ENCODE results near the gene RDH16.
"Not testable (repeated sequence)": the region's sequence is repeated elsewhere in the genome, so short reads cannot be mapped to it uniquely, and the experiment has no call there.

Gene RDH16

GRCh38 chr12:56947633-56948456 lies 9.6 kb downstream of the RDH16 start:
- no peaks in the 10 kb centered on the region for H3K36me3 ChIP-seq (ENCODE audit: control insufficient read depth, insufficient read depth, low read length)
- no peaks in the 10 kb centered on the region for H3K9me3 ChIP-seq (ENCODE audit: control insufficient read depth, insufficient read depth, low read length)
- no peaks in the 10 kb centered on the region for H3K27me3 ChIP-seq (ENCODE audit: control insufficient read depth, insufficient read depth, low read length)
- no peak overlapping the region for H3K9ac ChIP-seq (ENCODE audit: low read depth, low read length)
- H3K4me3 ChIP-seq (ENCODE audit: low read depth, low read length): no peak overlapping the region
- no peaks in the 10 kb centered on the region for H3K4me1 ChIP-seq (ENCODE audit: control insufficient read depth, insufficient read depth, low read length)

DNA sequence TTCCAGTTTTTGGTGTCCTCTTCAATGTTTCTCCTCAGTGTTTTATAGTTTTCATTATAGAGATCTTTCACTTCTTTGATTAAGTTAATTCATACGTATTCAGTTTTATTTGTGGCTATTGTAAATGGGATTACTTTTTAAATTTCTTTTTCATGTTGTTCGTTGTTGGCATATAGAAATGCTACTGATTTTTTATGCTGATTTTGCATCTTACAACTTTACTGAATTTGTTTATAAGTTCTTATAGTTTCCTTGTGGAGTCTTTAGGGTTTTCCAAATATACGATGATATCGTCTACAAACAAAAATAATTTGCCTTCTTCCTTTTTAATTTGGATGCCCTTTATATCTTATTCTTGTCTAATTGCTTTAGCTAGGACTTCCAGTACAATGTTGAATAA lies 13.5 kb downstream of the RDH16 start:
- H3K4me1 ChIP-seq (ENCODE audit: control insufficient read depth, insufficient read depth, low read length): no peaks in the 10 kb centered on the region
- peaks cover 2% of the 10 kb centered on the region for H3K27me3 ChIP-seq (ENCODE audit: control insufficient read depth, insufficient read depth, low read length)
- H3K4me3 ChIP-seq (ENCODE audit: low read depth, low read length): no peak overlapping the region
- H3K36me3 ChIP-seq (ENCODE audit: control insufficient read depth, insufficient read depth, low read length): no peaks in the 10 kb centered on the region
- no peak overlapping the region for H3K9ac ChIP-seq (ENCODE audit: low read depth, low read length)
- no peaks in the 10 kb centered on the region for H3K9me3 ChIP-seq (ENCODE audit: control insufficient read depth, insufficient read depth, low read length)

DNA sequence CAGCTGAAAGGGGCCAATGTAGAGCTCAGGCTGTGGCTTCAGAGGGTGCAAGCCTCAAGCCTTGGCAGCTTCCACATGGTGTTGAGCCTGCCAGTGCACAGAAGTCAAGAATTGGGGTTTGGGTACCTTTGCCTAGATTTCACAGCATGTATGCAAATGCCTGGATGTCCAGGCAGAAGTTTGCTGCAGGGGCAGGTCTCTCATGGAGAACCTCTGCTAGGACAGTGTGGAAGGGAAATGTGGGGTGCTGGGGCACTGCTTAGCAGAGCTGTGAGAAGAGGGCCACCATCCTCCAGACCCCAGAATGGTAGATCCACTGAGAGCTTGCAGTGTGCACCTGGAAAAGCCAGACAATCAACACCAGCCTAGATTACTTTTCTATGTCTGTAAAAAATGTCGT lies 14.0 kb downstream of the RDH16 start:
- not testable (repeated sequence) for H3K27me3 ChIP-seq (ENCODE audit: control insufficient read depth, insufficient read depth, low read length); H3K36me3 ChIP-seq (ENCODE audit: control insufficient read depth, insufficient read depth, low read length); H3K4me1 ChIP-seq (ENCODE audit: control insufficient read depth, insufficient read depth, low read length); H3K9ac ChIP-seq (ENCODE audit: low read depth, low read length); H3K9me3 ChIP-seq (ENCODE audit: control insufficient read depth, insufficient read depth, low read length); H3K4me3 ChIP-seq (ENCODE audit: low read depth, low read length)

- Histone ChIP-seq H3K27me3 (ENCODE audit: control insufficient read depth, insufficient read depth, low read length) (peaks cover 2% of the 10 kb centered on the region), H3K9me3 (ENCODE audit: control insufficient read depth, insufficient read depth, low read length) (no peaks in the 10 kb centered on the region), H3K4me3 (ENCODE audit: low read depth, low read length) (no peak overlapping the region), H3K4me1 (ENCODE audit: control insufficient read depth, insufficient read depth, low read length) (no peaks in the 10 kb centered on the region), H3K36me3 (ENCODE audit: control insufficient read depth, insufficient read depth, low read length) (no peaks in the 10 kb centered on the region), H3K9ac (ENCODE audit: low read depth, low read length) (no peak overlapping the region)
These were observed 15.9 kb downstream of the RDH16 start for GRCh38 chr12:56941299-56942017.

- not testable (repeated sequence) for H3K9ac ChIP-seq (ENCODE audit: low read depth, low read length); H3K4me1 ChIP-seq (ENCODE audit: control insufficient read depth, insufficient read depth, low read length); H3K4me3 ChIP-seq (ENCODE audit: low read depth, low read length); H3K9me3 ChIP-seq (ENCODE audit: control insufficient read depth, insufficient read depth, low read length); H3K36me3 ChIP-seq (ENCODE audit: control insufficient read depth, insufficient read depth, low read length); H3K27me3 ChIP-seq (ENCODE audit: control insufficient read depth, insufficient read depth, low read length)
These were observed 16.5 kb downstream of the RDH16 start for GRCh38 chr12:56940942-56941298.

DNA sequence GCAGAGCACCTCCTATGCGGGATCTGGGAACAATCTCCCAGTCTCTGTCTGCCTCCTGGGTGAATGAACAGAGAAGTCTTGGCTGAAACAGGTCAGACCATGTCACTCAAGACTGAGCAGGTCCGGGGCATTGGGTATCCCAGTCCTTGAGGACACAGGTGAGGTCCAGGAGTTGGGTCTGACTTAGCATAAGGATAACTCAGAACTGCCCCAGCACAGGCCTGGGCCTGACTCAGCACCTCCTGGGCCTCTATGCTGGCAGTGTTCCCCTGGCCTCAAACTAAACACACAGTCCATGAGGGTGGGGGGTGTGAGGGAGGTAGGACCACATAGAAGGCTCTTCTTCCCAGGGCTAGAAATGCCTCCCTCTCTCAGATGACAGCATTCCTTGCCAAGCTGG lies 21.7 kb downstream of the RDH16 start:
- Histone ChIP-seq H3K9me3 (ENCODE audit: control insufficient read depth, insufficient read depth, low read length) (no peaks in the 10 kb centered on the region), H3K4me3 (ENCODE audit: low read depth, low read length) (no peak overlapping the region), H3K27me3 (ENCODE audit: control insufficient read depth, insufficient read depth, low read length) (no peaks in the 10 kb centered on the region), H3K36me3 (ENCODE audit: control insufficient read depth, insufficient read depth, low read length) (no peaks in the 10 kb centered on the region), H3K9ac (ENCODE audit: low read depth, low read length) (no peak overlapping the region), H3K4me1 (ENCODE audit: control insufficient read depth, insufficient read depth, low read length) (peaks cover 5% of the 10 kb centered on the region)

DNA sequence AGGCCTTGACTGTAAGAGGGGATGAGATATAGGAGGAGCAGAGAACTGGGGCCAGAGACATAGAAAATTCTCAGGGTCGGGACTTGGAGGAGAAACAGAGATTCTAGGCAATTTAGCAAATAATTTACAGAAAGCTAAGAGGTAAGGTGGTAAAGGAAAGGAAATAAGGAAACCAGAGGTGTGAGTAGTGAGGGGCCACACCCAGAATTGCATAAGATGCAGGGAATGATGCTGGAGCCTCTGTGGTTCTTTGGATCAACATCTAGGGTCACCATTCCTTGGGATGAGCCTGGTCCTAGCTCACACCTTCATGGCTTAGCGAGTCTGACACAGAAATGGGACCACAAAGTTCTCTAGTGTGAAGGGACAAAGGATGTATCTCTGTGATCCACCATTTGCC lies 22.3 kb downstream of the RDH16 start:
- peaks cover 5% of the 10 kb centered on the region for H3K4me1 ChIP-seq (ENCODE audit: control insufficient read depth, insufficient read depth, low read length)
- H3K36me3 ChIP-seq (ENCODE audit: control insufficient read depth, insufficient read depth, low read length): no peaks in the 10 kb centered on the region
- no peak overlapping the region for H3K9ac ChIP-seq (ENCODE audit: low read depth, low read length)
- H3K27me3 ChIP-seq (ENCODE audit: control insufficient read depth, insufficient read depth, low read length): no peaks in the 10 kb centered on the region
- H3K4me3 ChIP-seq (ENCODE audit: low read depth, low read length): no peak overlapping the region
- no peaks in the 10 kb centered on the region for H3K9me3 ChIP-seq (ENCODE audit: control insufficient read depth, insufficient read depth, low read length)

GRCh38 chr12:56933826-56934625 lies 23.4 kb downstream of the RDH16 start, which contains the start of gene SDR9C7:
Gene SDR9C7 (minus strand): TSS chr12:56934408. CDS start chr12:56934261, 147 bp downstream.
- H3K36me3 ChIP-seq (ENCODE audit: control insufficient read depth, insufficient read depth, low read length): no peaks in the 10 kb centered on the region
- no peaks in the 10 kb centered on the region for H3K9me3 ChIP-seq (ENCODE audit: control insufficient read depth, insufficient read depth, low read length)
- peaks cover 9% of the 10 kb centered on the region for H3K4me1 ChIP-seq (ENCODE audit: control insufficient read depth, insufficient read depth, low read length)
- no peak within 1 kb of the TSS for H3K9ac ChIP-seq (ENCODE audit: low read depth, low read length)
- H3K27me3 ChIP-seq (ENCODE audit: control insufficient read depth, insufficient read depth, low read length): no peaks in the 10 kb centered on the region
- H3K4me3 ChIP-seq (ENCODE audit: low read depth, low read length): no peak within 1 kb of the TSS

- Histone ChIP-seq H3K9ac (ENCODE audit: low read depth, low read length) (no peak overlapping the region), H3K36me3 (ENCODE audit: control insufficient read depth, insufficient read depth, low read length) (no peaks in the 10 kb centered on the region)
These were observed 24.5 kb downstream of the RDH16 start for GRCh38 chr12:56932867-56933266.

DNA sequence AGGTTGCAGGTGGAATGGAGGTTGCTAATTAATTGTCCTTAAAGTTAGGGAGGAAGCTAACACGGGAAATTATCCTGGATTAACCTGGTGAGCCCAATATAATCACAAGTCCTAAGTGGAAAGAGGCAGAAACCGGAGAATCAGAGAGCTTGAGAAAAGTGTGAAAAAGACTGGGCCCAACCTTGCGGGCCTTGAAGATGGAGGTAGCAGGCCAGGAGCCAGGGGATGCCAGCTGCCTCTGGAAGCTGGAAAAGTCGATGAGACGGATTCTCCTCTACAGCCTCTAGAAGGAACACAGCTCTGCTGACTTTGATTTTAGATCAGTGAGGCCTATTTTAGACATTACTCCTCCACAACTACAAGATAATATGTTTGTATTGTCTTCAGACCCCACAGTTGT lies 25.3 kb downstream of the RDH16 start:
- no peaks in the 10 kb centered on the region for H3K9me3 ChIP-seq (ENCODE audit: control insufficient read depth, insufficient read depth, low read length)
- no peak overlapping the region for H3K9ac ChIP-seq (ENCODE audit: low read depth, low read length)
- H3K4me1 ChIP-seq (ENCODE audit: control insufficient read depth, insufficient read depth, low read length): peaks cover 13% of the 10 kb centered on the region
- H3K4me3 ChIP-seq (ENCODE audit: low read depth, low read length): no peak overlapping the region
- no peaks in the 10 kb centered on the region for H3K36me3 ChIP-seq (ENCODE audit: control insufficient read depth, insufficient read depth, low read length)
- H3K27me3 ChIP-seq (ENCODE audit: control insufficient read depth, insufficient read depth, low read length): no peaks in the 10 kb centered on the region

More at GRCh38 chr12:56932867-56933266, 24.5 kb downstream of the RDH16 start:
- Histone ChIP-seq H3K4me1 (ENCODE audit: control insufficient read depth, insufficient read depth, low read length) (peaks cover 13% of the 10 kb centered on the region), H3K4me3 (ENCODE audit: low read depth, low read length) (no peak overlapping the region), H3K9me3 (ENCODE audit: control insufficient read depth, insufficient read depth, low read length) (no peaks in the 10 kb centered on the region), H3K27me3 (ENCODE audit: control insufficient read depth, insufficient read depth, low read length) (no peaks in the 10 kb centered on the region)

DNA sequence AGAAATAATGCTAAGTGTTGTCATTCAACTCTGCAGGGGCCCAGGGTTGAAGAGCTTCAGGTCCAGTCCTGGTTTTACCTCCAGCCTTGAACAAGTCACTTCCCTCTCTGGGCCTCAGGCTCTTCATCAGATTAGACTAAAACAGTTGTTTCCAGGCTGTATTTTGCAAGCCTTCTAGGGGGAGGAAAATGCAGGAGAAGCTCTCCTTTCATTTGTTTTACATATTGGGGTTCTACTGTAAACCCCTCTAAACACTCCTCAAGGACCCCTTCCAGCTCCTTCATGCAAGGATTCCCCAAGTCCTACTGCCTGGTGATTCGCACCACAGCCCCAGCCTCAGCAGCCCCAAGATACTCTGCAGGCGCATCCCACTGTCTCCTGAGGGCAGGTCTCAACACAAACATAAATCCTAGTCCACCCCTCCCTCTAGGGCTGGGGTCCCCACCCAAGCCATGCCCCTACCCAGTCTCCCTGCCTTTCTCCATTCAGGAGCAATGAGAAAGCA lies 25.9 kb downstream of the RDH16 start:
- H3K27me3 ChIP-seq (ENCODE audit: control insufficient read depth, insufficient read depth, low read length): peaks cover 2% of the 10 kb centered on the region
- no peaks in the 10 kb centered on the region for H3K9me3 ChIP-seq (ENCODE audit: control insufficient read depth, insufficient read depth, low read length)
- H3K9ac ChIP-seq (ENCODE audit: low read depth, low read length): no peak overlapping the region
- H3K36me3 ChIP-seq (ENCODE audit: control insufficient read depth, insufficient read depth, low read length): no peaks in the 10 kb centered on the region
- H3K4me1 ChIP-seq (ENCODE audit: control insufficient read depth, insufficient read depth, low read length): peaks cover 13% of the 10 kb centered on the region
- H3K4me3 ChIP-seq (ENCODE audit: low read depth, low read length): no peak overlapping the region

Measured in iPS-15b (cell line).